ENCODE measurements around the gene DGKB. TPM values are rescaled to one million over a fixed set of nuclear protein-coding genes. Genes with fewer than 3 reads are reported as not detected.
A peak's percentile ranks its signal among the peaks of the same experiment; 100 is the strongest.

The DGKB gene
- total RNA-seq, 6 experiments from 2014 or later = 0.23 to 0.76 (median 0.61) TPM

DNA sequence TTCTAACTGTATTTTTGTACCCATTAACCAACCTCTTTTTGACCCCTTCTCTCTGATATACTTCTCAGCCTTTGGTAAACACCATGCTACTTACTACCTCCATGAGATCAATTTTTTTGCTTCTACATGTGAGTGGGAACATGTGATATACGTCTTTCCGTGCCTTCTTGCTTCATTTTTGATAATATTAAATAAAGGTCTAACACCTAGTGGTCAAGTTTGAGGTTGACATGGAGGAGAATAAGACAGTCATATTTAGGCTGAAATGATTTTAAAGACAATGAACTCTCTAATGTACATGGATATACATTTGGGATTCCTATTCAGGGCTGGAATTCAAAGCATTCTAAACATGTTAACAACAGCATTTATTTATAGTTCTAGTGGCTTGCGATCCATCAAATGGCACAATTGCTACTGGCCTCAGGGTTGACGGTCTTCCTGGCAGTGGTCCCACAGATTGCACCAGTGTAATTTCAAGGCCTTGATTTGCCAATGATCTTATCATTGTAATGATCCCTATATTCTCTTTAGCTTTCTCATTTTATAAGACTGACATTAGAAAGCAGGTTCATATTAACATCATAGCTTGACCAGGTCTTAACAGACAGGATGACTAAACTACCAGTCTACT is 597.2 kb downstream of the DGKB start:
- H3K27ac Mint-ChIP-seq = no peak overlapping the region
- no peaks in the 10 kb centered on the region for H3K4me1 Mint-ChIP-seq (ENCODE audit: low read depth)
- no peak for DNase-seq
- no peaks in the 10 kb centered on the region; the same call in 1 of the 2 replicates for H3K27me3 Mint-ChIP-seq (ENCODE audit: insufficient read depth)
- no peaks in the 10 kb centered on the region for H3K36me3 Mint-ChIP-seq (ENCODE audit: low read depth)
- TF ChIP-seq CTCF (IDR thresholded peaks at IDR 0.05) = 0 out of 2 replicates have a peak, but pooled peaks have one; percentile 44
- no peak overlapping the region for H3K4me3 Mint-ChIP-seq
- H3K9me3 Mint-ChIP-seq = no peaks in the 10 kb centered on the region

DNA sequence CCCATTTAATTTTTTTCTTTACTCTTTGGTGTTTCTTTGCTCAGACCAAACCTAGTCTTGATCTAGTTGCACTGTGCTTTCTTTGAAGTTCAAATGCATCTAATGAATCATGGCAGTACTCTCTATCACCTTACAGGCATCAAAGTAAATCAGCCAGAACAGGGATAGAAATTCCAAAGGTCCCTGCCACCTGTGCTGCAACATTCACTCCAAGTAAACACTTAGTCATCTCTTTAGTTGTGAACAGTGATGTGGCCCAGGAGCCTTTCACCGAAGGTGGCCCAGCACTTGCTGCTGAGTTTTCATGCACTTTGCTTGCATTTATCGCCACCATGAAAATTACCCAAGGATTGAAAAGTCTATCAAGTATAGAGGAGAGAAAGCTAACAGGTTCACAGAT is 599.0 kb downstream of the DGKB start:
- no peak for TF ChIP-seq CTCF (IDR thresholded peaks at IDR 0.05)
- Mint-ChIP-seq H3K36me3 (ENCODE audit: low read depth) (no peaks in the 10 kb centered on the region), H3K27ac (no peak overlapping the region), H3K4me1 (ENCODE audit: low read depth) (no peaks in the 10 kb centered on the region), H3K27me3 (ENCODE audit: insufficient read depth) (no peaks in the 10 kb centered on the region; the same call in 1 of the 2 replicates), H3K4me3 (no peak overlapping the region), H3K9me3 (no peaks in the 10 kb centered on the region)
- DNase-seq = no peak

GRCh38 chr7:14294637-14295036 is 607.9 kb downstream of the DGKB start:
- no peak overlapping the region for H3K4me3 Mint-ChIP-seq
- H3K4me1 Mint-ChIP-seq (ENCODE audit: low read depth) = no peaks in the 10 kb centered on the region
- no peak for DNase-seq
- no peaks in the 10 kb centered on the region for H3K27me3 Mint-ChIP-seq (ENCODE audit: insufficient read depth)
- TF ChIP-seq CTCF (IDR thresholded peaks at IDR 0.05) = no peak
- H3K36me3 Mint-ChIP-seq (ENCODE audit: low read depth) = no peaks in the 10 kb centered on the region
- no peak overlapping the region for H3K27ac Mint-ChIP-seq
- H3K9me3 Mint-ChIP-seq = peaks cover 15% of the 10 kb centered on the region

DNA sequence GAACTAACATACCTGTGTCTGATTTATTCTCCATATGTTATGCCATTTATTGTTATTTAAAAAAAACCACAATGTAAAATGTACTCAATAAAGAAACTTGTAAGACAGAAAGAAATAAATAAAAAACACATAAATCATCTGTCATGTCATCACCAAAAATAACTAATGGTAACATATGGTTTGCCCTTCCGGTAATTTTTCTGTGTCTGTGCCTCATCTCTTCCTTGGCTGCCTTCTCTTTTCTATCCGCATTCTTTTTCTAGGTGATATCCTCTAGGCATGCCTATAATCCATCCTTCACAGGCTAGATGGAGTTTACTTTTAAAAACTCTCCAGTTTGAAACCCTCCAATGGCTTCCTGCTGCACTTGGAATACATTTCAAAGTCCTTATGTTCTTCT is 609.1 kb downstream of the DGKB start:
- no peak for DNase-seq
- peaks cover 15% of the 10 kb centered on the region for H3K9me3 Mint-ChIP-seq
- no peaks in the 10 kb centered on the region for H3K36me3 Mint-ChIP-seq (ENCODE audit: low read depth)
- H3K4me3 Mint-ChIP-seq = no peak overlapping the region
- no peak overlapping the region for H3K27ac Mint-ChIP-seq
- no peaks in the 10 kb centered on the region for H3K4me1 Mint-ChIP-seq (ENCODE audit: low read depth)
- no peaks in the 10 kb centered on the region for H3K27me3 Mint-ChIP-seq (ENCODE audit: insufficient read depth)
- TF ChIP-seq CTCF (IDR thresholded peaks at IDR 0.05) = no peak

DNA sequence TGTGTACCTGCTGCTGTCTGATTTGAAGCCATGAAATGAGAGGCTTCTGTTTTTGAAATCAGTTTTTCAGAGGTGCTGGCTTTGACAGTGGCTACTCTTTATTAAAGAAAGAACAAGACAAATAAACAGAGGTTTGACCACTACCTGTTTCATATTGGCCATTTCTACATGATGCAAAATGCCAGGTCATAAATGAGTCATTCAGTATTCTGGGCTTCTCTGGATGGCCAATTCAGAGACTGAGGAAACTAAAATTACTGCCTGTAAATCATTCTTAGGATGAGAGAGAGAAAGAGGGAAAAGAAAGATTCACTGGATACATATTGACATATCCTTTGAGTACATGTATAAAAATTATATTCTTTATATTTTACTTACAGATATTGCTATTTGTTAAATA is 609.8 kb downstream of the DGKB start:
- Mint-ChIP-seq H3K4me1 (ENCODE audit: low read depth) (no peaks in the 10 kb centered on the region), H3K27me3 (ENCODE audit: insufficient read depth) (no peaks in the 10 kb centered on the region), H3K4me3 (no peak overlapping the region), H3K27ac (no peak overlapping the region), H3K36me3 (ENCODE audit: low read depth) (no peaks in the 10 kb centered on the region), H3K9me3 (peaks cover 15% of the 10 kb centered on the region)
- DNase-seq = no peak
- no peak for TF ChIP-seq CTCF (IDR thresholded peaks at IDR 0.05)
